ENCODE data around the gene LHX8. TPM values are rescaled to one million over a fixed set of nuclear protein-coding genes. Genes with fewer than 3 reads are reported as not detected.

LHX8 gene
- total and polyA plus RNA-seq, 9 of the 15 experiments (the other 6 are each of a cell fraction or from before 2014, with no cell fraction given): not detected

GRCh38 chr1:75129660-75129982 is 4.6 kb upstream of the LHX8 start:
- no peak for DNase-seq (ENCODE audit: extremely low read depth in 1 of 4, low spot score in 3 of 4)
- Histone ChIP-seq H3K4me2 (ENCODE audit: insufficient read depth, low read length) (no peak overlapping the region), H3K27me3 (ENCODE audit: control insufficient read depth in 2 of 2, insufficient read depth in 2 of 2, low read length in 2 of 2) (peaks cover 66 to 80% of the 10 kb centered on the region in 2 experiments), H3K9ac (ENCODE audit: insufficient read depth in 1 of 2, low read depth in 2 of 2, low read length in 2 of 2) (no peak overlapping the region), H3K36me3 (ENCODE audit: control insufficient read depth, insufficient read depth, low read length) (no peaks in the 10 kb centered on the region), H3K79me2 (ENCODE audit: control insufficient read depth, insufficient read depth, low read length) (no peaks in the 10 kb centered on the region), H2AFZ (ENCODE audit: low read depth, low read length) (no peak overlapping the region), H4K20me1 (replicated peaks; ENCODE audit: control insufficient read depth, insufficient read depth, low read length) (no peaks in the 10 kb centered on the region), H3K9me1 (ENCODE audit: control insufficient read depth, insufficient read depth, low read length) (no peaks in the 10 kb centered on the region), H3K4me1 (replicated peaks in 1 of 2; ENCODE audit: control insufficient read depth in 2 of 2, insufficient read depth in 2 of 2, low read length in 2 of 2) (peaks cover 0 to 9% of the 10 kb centered on the region in 2 experiments; a peak in 2 of 5 replicates), H3K27ac (ENCODE audit: extremely low read depth, low read depth, low read length) (no peak overlapping the region), H3K9me3 (replicated peaks; ENCODE audit: control insufficient read depth, insufficient read depth, low read depth, low read length) (no peaks in the 10 kb centered on the region), H3K4me3 (no peak overlapping the region)
- no peak for ATAC-seq
- in situ Hi-C loops (cut with MboI) (no loop called here), intact Hi-C loops (cut with micrococcal nuclease) (no loop called here)
- POLR2A ChIA-PET: interaction anchor here (0.7 kb wide), 1 partner anchor 961 kb away, joined by 3 read pairs; no protein-coding TSS in a partner anchor
- no TSS peak for BruUV-seq (replicated peaks)
- CTCF ChIA-PET (ENCODE audit: low intra/inter-chr PET ratio): no interaction called here
- WGBS (ENCODE audit: insufficient coverage, low coverage, missing lambda C conversion rate): 1% methylated on average over 10 of the region's 10 CpGs
- TF ChIP-seq ZNF354B (CRISPR knock-in tag; IDR thresholded peaks at IDR 0.05) (no peak), PHTF2 (CRISPR knock-in tag; IDR thresholded peaks at IDR 0.05) (no peak), ZNF124 (CRISPR knock-in tag; IDR thresholded peaks at IDR 0.05) (no peak), ZNF695 (CRISPR knock-in tag; IDR thresholded peaks at IDR 0.05) (no peak), TCFL5 (CRISPR knock-in tag; conservative IDR thresholded peaks at IDR 0.05) (no peak), ZNF24 (IDR thresholded peaks at IDR 0.05) (no peak)
- FAIRE-seq: no peak

GRCh38 chr1:75129983-75130789 is 4.0 kb upstream of the LHX8 start:
- WGBS (ENCODE audit: insufficient coverage, low coverage, missing lambda C conversion rate): 3% methylated on average over 40 of the region's 40 CpGs
- peaks cover 0 to 4% of the 10 kb centered on the region in 2 experiments; a peak in 2 of 5 replicates for H3K4me1 ChIP-seq (replicated peaks in 1 of 2; ENCODE audit: control insufficient read depth in 2 of 2, insufficient read depth in 2 of 2, low read length in 2 of 2)
- no peak overlapping the region for H3K27ac ChIP-seq (ENCODE audit: extremely low read depth, low read depth, low read length)
- FAIRE-seq (no peak), ATAC-seq (no peak), DNase-seq (ENCODE audit: extremely low read depth in 1 of 4, low spot score in 3 of 4) (no peak)
- ChIA-PET POLR2A (no interaction called here), CTCF (ENCODE audit: low intra/inter-chr PET ratio) (no interaction called here)
- H3K79me2 ChIP-seq (ENCODE audit: control insufficient read depth, insufficient read depth, low read length): no peaks in the 10 kb centered on the region
- in situ Hi-C loops (cut with MboI) (no loop called here), intact Hi-C loops (cut with micrococcal nuclease) (loop anchor here (5.0 kb wide), 2 partner anchors 72 to 358 kb away; no protein-coding TSS in a partner anchor)
- no peak for TF ChIP-seq ZNF551 (CRISPR knock-in tag; IDR thresholded peaks at IDR 0.05)
- no peak for TF ChIP-seq JUN (IDR thresholded peaks at IDR 0.05; ENCODE audit: borderline replicate concordance, low read depth, low read length)
- no peak for TF ChIP-seq JUN (CRISPR knock-in tag; IDR thresholded peaks at IDR 0.05; ENCODE audit: borderline replicate concordance)
- no peak for TF ChIP-seq SRSF3 (IDR thresholded peaks at IDR 0.05; ENCODE audit: insufficient read depth, low read length)
- TF ChIP-seq TSC22D4 (tag; IDR thresholded peaks at IDR 0.05): no peak
- H3K9me3 ChIP-seq (replicated peaks; ENCODE audit: control insufficient read depth, insufficient read depth, low read depth, low read length): no peaks in the 10 kb centered on the region
- H3K9me1 ChIP-seq (ENCODE audit: control insufficient read depth, insufficient read depth, low read length): no peaks in the 10 kb centered on the region
- H4K20me1 ChIP-seq (replicated peaks; ENCODE audit: control insufficient read depth, insufficient read depth, low read length): no peaks in the 10 kb centered on the region
- no peaks in the 10 kb centered on the region for H3K36me3 ChIP-seq (ENCODE audit: control insufficient read depth, insufficient read depth, low read length)
- peaks cover 71 to 80% of the 10 kb centered on the region in 2 experiments for H3K27me3 ChIP-seq (ENCODE audit: control insufficient read depth in 2 of 2, insufficient read depth in 2 of 2, low read length in 2 of 2)
- H3K4me2 ChIP-seq (ENCODE audit: insufficient read depth, low read length): no peak overlapping the region
- no peak overlapping the region for H2AFZ ChIP-seq (ENCODE audit: low read depth, low read length)
- H3K4me3 ChIP-seq: no peak overlapping the region
- H3K9ac ChIP-seq (ENCODE audit: insufficient read depth in 1 of 2, low read depth in 2 of 2, low read length in 2 of 2): no peak overlapping the region
- no TSS peak for BruUV-seq (replicated peaks)
